ENCODE measurements around the gene TOLLIP. TPM values are rescaled to one million over a fixed set of nuclear protein-coding genes. Genes with fewer than 3 reads are reported as not detected.

TOLLIP gene
- total RNA-seq, 1 experiment from 2014 or later: 32.3 TPM

- Histone ChIP-seq H3K14ac (ENCODE audit: insufficient read depth, low read length) (no peak overlapping the region), H3K23ac (ENCODE audit: insufficient read length, low read depth, low read length) (no peak overlapping the region), H2BK20ac (ENCODE audit: low read depth, low read length, poor library complexity, severe bottlenecking) (no peak overlapping the region), H3K27ac (ENCODE audit: insufficient read length, low read depth, low read length) (no peak overlapping the region), H3K9ac (ENCODE audit: extremely low read depth, insufficient read length, low read length) (no peak overlapping the region), H2BK12ac (ENCODE audit: insufficient read length, low read depth, low read length) (no peak overlapping the region), H2AK5ac (ENCODE audit: insufficient read length, low read length) (no peak overlapping the region), H3K4me2 (ENCODE audit: insufficient read depth, insufficient read length, low read length) (no peak overlapping the region), H3K79me2 (ENCODE audit: insufficient read depth, low read length) (no peaks in the 10 kb centered on the region), H3K79me1 (ENCODE audit: insufficient read depth, low read depth, low read length, poor library complexity, severe bottlenecking) (no peaks in the 10 kb centered on the region), H4K5ac (ENCODE audit: insufficient read length, low read depth, low read length) (no peak overlapping the region), H4K20me1 (ENCODE audit: control insufficient read depth, insufficient read depth, insufficient read length) (no peaks in the 10 kb centered on the region), H3K4ac (ENCODE audit: low read depth, low read length) (no peak overlapping the region), H4K8ac (replicated peaks; ENCODE audit: insufficient read length, low read depth, low read length) (no peak overlapping the region), H2BK5ac (ENCODE audit: insufficient read length, low read length) (no peak overlapping the region), H3K18ac (ENCODE audit: insufficient read length, low read depth, low read length) (no peak overlapping the region), H3K56ac (ENCODE audit: insufficient read length, low read depth, low read length) (no peak overlapping the region), H2BK15ac (ENCODE audit: low read depth, low read length) (no peak overlapping the region), H3K9me3 (ENCODE audit: control insufficient read depth, low read depth, low read length) (no peaks in the 10 kb centered on the region), H3K23me2 (ENCODE audit: insufficient read length, low read depth, low read length, poor library complexity, severe bottlenecking) (no peaks in the 10 kb centered on the region), H2BK120ac (ENCODE audit: low read depth, low read length, poor library complexity, severe bottlenecking) (no peak overlapping the region), H3K4me1 (ENCODE audit: insufficient read depth, low read length) (no peaks in the 10 kb centered on the region), H3T11ph (ENCODE audit: low read length) (no peak overlapping the region), H2AFZ (ENCODE audit: low read length) (no peak overlapping the region), H4K91ac (ENCODE audit: insufficient read length, low read depth, low read length) (no peak overlapping the region), H3K27me3 (ENCODE audit: insufficient read depth, low read length) (no peaks in the 10 kb centered on the region)
- Mint-ChIP-seq H3K27ac (no peak overlapping the region; a peak in 1 of 7 replicates), H3K36me3 (ENCODE audit: insufficient read depth in 1 of 3, low read depth in 3 of 3) (peaks cover 0 to 3% (median 0%) of the 10 kb centered on the region in 3 experiments; a peak in 2 of 7 replicates), H3K4me3 (no peak overlapping the region), H3K9me3 (no peaks in the 10 kb centered on the region; a peak in 2 of 5 replicates), H3K4me1 (peaks cover 3 to 18% of the 10 kb centered on the region in 2 experiments; a peak in 3 of 4 replicates), H3K27me3 (ENCODE audit: low read depth) (peaks cover 13% of the 10 kb centered on the region)
- peak; percentile 37 for DNase-seq
- WGBS (ENCODE audit: extremely low coverage, insufficient read length, low lambda C conversion rate): no CpG with 5 or more reads among the region's 25 CpGs
- TF ChIP-seq, protein P1, sequence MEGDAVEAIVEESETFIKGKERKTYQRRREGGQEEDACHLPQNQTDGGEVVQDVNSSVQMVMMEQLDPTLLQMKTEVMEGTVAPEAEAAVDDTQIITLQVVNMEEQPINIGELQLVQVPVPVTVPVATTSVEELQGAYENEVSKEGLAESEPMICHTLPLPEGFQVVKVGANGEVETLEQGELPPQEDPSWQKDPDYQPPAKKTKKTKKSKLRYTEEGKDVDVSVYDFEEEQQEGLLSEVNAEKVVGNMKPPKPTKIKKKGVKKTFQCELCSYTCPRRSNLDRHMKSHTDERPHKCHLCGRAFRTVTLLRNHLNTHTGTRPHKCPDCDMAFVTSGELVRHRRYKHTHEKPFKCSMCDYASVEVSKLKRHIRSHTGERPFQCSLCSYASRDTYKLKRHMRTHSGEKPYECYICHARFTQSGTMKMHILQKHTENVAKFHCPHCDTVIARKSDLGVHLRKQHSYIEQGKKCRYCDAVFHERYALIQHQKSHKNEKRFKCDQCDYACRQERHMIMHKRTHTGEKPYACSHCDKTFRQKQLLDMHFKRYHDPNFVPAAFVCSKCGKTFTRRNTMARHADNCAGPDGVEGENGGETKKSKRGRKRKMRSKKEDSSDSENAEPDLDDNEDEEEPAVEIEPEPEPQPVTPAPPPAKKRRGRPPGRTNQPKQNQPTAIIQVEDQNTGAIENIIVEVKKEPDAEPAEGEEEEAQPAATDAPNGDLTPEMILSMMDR (conservative IDR thresholded peaks at IDR 0.05): no peak
These were observed 39.4 kb upstream of the TOLLIP start for GRCh38 chr11:1348796-1349326.

Measured in H9 (cell line).